Liver (tissue), 3 donors: ENCODE measurements around the gene RIGI.

Source experiments
- ATF3 ChIP-seq: IDR thresholded peaks from 2 replicates; pipeline ENCODE4 v1.6.1; 2016; ENCODE audit warnings: antibody characterized with exemption
- CTCF ChIP-seq: fragments of 150-350 bp; IDR thresholded peaks from 2 replicates; pipeline ENCODE4 v1.5.1; 2017; ENCODE audit warnings: improper control_type of control experiment, low read depth, low read length; ENCODE audit not compliant: missing input control
- FOXA1 ChIP-seq: IDR thresholded peaks from 2 replicates; pipeline ENCODE4 v1.6.1; 2016; ENCODE audit warnings: antibody characterized with exemption
- GABPA ChIP-seq, 2 donors: IDR thresholded peaks in 1 of 2; conservative IDR thresholded peaks in 1 of 2; 2 replicates each; pipeline ENCODE4 v1.6.1; 2016; ENCODE audit warnings: antibody characterized with exemption in 2 of 2, mild to moderate bottlenecking in 1 of 2, moderate library complexity in 1 of 2
- HNF4G ChIP-seq: IDR thresholded peaks from 2 replicates; pipeline ENCODE4 v1.6.1; 2016; ENCODE audit warnings: antibody characterized with exemption
- JUND ChIP-seq, 2 donors: IDR thresholded peaks; 2 replicates each; pipeline ENCODE4 v1.6.1; 2016; ENCODE audit warnings: antibody characterized with exemption in 2 of 2
- MAX ChIP-seq: IDR thresholded peaks from 2 replicates; pipeline ENCODE4 v1.6.1; 2016; ENCODE audit warnings: antibody characterized with exemption
- REST ChIP-seq: IDR thresholded peaks from 2 replicates; pipeline ENCODE4 v1.6.1; 2016; ENCODE audit warnings: antibody characterized with exemption, mild to moderate bottlenecking
- RXRA ChIP-seq, 2 donors: IDR thresholded peaks; 2 replicates each; pipeline ENCODE4 v1.6.1; 2017 to 2018; ENCODE audit warnings: antibody characterized with exemption in 2 of 2, mild to moderate bottlenecking in 1 of 2
- SP1 ChIP-seq: IDR thresholded peaks from 2 replicates; pipeline ENCODE4 v1.6.1; 2018; ENCODE audit warnings: antibody characterized with exemption, mild to moderate bottlenecking
- YY1 ChIP-seq: IDR thresholded peaks from 2 replicates; pipeline ENCODE4 v1.6.1; 2016; ENCODE audit warnings: antibody characterized with exemption, mild to moderate bottlenecking
- ZBTB33 ChIP-seq: IDR thresholded peaks from 2 replicates; pipeline ENCODE4 v1.6.1; 2016; ENCODE audit warnings: antibody characterized with exemption
- donor health status: healthy.
- donor health status: healthy.

GRCh38 chr9:32526707-32527048, 682 bp upstream of the RIGI start:
- no peak for TF ChIP-seq REST
- no peak for TF ChIP-seq CTCF
- TF ChIP-seq RXRA (IDR thresholded peaks at IDR 0.05): no peak
- TF ChIP-seq JUND (IDR thresholded peaks at IDR 0.05): no peak
- TF ChIP-seq GABPA (IDR thresholded peaks at IDR 0.05 in 1 of 2, conservative IDR thresholded peaks at IDR 0.05 in 1 of 2): no peak
- TF ChIP-seq MAX: no peak
- no peak for TF ChIP-seq ZBTB33
- no peak for TF ChIP-seq SP1
- no peak for TF ChIP-seq FOXA1
- no peak for TF ChIP-seq ATF3
- TF ChIP-seq YY1: no peak
- TF ChIP-seq HNF4G: no peak
